ENCODE results near the gene MAST2.

The MAST2 gene

GRCh38 chr1:46030876-46031660 is 227.7 kb downstream of the MAST2 start:
- TF ChIP-seq CSDC2 (CRISPR knock-in tag; IDR thresholded peaks at IDR 0.05) (no peak), GLIS3 (CRISPR knock-in tag; IDR thresholded peaks at IDR 0.05) (no peak), ISL1 (CRISPR knock-in tag; IDR thresholded peaks at IDR 0.05) (no peak), SNAI2 (CRISPR knock-in tag; IDR thresholded peaks at IDR 0.05) (no peak), TCF4 (CRISPR knock-in tag; IDR thresholded peaks at IDR 0.05; ENCODE audit: borderline replicate concordance) (no peak), ZC3H10 (CRISPR knock-in tag; IDR thresholded peaks at IDR 0.05) (no peak), ZFP3 (CRISPR knock-in tag; IDR thresholded peaks at IDR 0.05) (no peak), ESRRG (CRISPR knock-in tag; IDR thresholded peaks at IDR 0.05) (no peak), TOX (CRISPR knock-in tag; IDR thresholded peaks at IDR 0.05; ENCODE audit: borderline replicate concordance) (no peak), TSHZ2 (CRISPR knock-in tag; IDR thresholded peaks at IDR 0.05) (no peak), BACH2 (CRISPR knock-in tag; IDR thresholded peaks at IDR 0.05; ENCODE audit: borderline replicate concordance) (no peak), ZFP30 (CRISPR knock-in tag; IDR thresholded peaks at IDR 0.05) (no peak), ZNF565 (CRISPR knock-in tag; conservative IDR thresholded peaks at IDR 0.05; ENCODE audit: low read depth) (no peak), OSR1 (CRISPR knock-in tag; IDR thresholded peaks at IDR 0.05) (no peak), PATZ1 (CRISPR knock-in tag; IDR thresholded peaks at IDR 0.05; ENCODE audit: borderline replicate concordance) (no peak)
- TF ChIP-seq, protein P1, sequence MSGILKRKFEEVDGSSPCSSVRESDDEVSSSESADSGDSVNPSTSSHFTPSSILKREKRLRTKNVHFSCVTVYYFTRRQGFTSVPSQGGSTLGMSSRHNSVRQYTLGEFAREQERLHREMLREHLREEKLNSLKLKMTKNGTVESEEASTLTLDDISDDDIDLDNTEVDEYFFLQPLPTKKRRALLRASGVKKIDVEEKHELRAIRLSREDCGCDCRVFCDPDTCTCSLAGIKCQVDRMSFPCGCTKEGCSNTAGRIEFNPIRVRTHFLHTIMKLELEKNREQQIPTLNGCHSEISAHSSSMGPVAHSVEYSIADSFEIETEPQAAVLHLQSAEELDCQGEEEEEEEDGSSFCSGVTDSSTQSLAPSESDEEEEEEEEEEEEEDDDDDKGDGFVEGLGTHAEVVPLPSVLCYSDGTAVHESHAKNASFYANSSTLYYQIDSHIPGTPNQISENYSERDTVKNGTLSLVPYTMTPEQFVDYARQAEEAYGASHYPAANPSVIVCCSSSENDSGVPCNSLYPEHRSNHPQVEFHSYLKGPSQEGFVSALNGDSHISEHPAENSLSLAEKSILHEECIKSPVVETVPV (CRISPR knock-in tag; IDR thresholded peaks at IDR 0.05), result no peak
- TF ChIP-seq, protein P2, sequence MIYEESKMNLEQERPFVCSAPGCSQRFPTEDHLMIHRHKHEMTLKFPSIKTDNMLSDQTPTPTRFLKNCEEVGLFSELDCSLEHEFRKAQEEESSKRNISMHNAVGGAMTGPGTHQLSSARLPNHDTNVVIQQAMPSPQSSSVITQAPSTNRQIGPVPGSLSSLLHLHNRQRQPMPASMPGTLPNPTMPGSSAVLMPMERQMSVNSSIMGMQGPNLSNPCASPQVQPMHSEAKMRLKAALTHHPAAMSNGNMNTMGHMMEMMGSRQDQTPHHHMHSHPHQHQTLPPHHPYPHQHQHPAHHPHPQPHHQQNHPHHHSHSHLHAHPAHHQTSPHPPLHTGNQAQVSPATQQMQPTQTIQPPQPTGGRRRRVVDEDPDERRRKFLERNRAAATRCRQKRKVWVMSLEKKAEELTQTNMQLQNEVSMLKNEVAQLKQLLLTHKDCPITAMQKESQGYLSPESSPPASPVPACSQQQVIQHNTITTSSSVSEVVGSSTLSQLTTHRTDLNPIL (CRISPR knock-in tag; IDR thresholded peaks at IDR 0.05; ENCODE audit: low read depth), result no peak
- no peak for ATAC-seq

DNA sequence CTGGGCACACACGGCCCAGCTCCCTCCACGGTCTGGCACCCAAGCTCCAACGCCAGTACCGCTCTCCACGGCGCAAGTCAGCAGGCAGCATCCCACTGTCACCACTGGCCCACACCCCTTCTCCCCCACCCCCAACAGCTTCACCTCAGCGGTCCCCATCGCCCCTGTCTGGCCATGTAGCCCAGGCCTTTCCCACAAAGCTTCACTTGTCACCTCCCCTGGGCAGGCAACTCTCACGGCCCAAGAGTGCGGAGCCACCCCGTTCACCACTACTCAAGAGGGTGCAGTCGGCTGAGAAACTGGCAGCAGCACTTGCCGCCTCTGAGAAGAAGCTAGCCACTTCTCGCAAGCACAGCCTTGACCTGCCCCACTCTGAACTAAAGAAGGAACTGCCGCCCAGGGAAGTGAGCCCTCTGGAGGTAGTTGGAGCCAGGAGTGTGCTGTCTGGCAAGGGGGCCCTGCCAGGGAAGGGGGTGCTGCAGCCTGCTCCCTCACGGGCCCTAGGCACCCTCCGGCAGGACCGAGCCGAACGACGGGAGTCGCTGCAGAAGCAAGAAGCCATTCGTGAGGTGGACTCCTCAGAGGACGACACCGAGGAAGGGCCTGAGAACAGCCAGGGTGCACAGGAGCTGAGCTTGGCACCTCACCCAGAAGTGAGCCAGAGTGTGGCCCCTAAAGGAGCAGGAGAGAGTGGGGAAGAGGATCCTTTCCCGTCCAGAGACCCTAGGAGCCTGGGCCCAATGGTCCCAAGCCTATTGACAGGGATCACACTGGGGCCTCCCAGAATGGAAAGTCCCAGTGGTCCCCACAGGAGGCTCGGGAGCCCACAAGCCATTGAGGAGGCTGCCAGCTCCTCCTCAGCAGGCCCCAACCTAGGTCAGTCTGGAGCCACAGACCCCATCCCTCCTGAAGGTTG is 231.4 kb downstream of the MAST2 start:
- TF ChIP-seq ZC3H10 (CRISPR knock-in tag; IDR thresholded peaks at IDR 0.05), result no peak
- no peak for TF ChIP-seq ZNF565 (CRISPR knock-in tag; conservative IDR thresholded peaks at IDR 0.05; ENCODE audit: low read depth)
- no peak for TF ChIP-seq ISL1 (CRISPR knock-in tag; IDR thresholded peaks at IDR 0.05)
- no peak for TF ChIP-seq OSR1 (CRISPR knock-in tag; IDR thresholded peaks at IDR 0.05)
- no peak for TF ChIP-seq POU6F1 (CRISPR knock-in tag; IDR thresholded peaks at IDR 0.05; ENCODE audit: borderline replicate concordance, low read depth)
- TF ChIP-seq ZNF8 (CRISPR knock-in tag; IDR thresholded peaks at IDR 0.05), result no peak
- TF ChIP-seq SNAI2 (CRISPR knock-in tag; IDR thresholded peaks at IDR 0.05), result no peak
- no peak for TF ChIP-seq RARB (CRISPR knock-in tag; IDR thresholded peaks at IDR 0.05)
- no peak for TF ChIP-seq ZFP30 (CRISPR knock-in tag; IDR thresholded peaks at IDR 0.05)
- no peak for TF ChIP-seq ZNF70 (CRISPR knock-in tag; IDR thresholded peaks at IDR 0.05)

More for the DNA sequence above, 231.4 kb downstream of the MAST2 start:
- no peak for ATAC-seq

All from SK-N-SH treated with all-trans-retinoic acid at 6 μM for 48 hours (cell line).